ENCODE data around the gene CHAD. TPM values are rescaled to one million over a fixed set of nuclear protein-coding genes. Genes with fewer than 3 reads are reported as not detected.

Gene CHAD
- total RNA-seq, 1 experiment from 2014 or later: not detected

DNA sequence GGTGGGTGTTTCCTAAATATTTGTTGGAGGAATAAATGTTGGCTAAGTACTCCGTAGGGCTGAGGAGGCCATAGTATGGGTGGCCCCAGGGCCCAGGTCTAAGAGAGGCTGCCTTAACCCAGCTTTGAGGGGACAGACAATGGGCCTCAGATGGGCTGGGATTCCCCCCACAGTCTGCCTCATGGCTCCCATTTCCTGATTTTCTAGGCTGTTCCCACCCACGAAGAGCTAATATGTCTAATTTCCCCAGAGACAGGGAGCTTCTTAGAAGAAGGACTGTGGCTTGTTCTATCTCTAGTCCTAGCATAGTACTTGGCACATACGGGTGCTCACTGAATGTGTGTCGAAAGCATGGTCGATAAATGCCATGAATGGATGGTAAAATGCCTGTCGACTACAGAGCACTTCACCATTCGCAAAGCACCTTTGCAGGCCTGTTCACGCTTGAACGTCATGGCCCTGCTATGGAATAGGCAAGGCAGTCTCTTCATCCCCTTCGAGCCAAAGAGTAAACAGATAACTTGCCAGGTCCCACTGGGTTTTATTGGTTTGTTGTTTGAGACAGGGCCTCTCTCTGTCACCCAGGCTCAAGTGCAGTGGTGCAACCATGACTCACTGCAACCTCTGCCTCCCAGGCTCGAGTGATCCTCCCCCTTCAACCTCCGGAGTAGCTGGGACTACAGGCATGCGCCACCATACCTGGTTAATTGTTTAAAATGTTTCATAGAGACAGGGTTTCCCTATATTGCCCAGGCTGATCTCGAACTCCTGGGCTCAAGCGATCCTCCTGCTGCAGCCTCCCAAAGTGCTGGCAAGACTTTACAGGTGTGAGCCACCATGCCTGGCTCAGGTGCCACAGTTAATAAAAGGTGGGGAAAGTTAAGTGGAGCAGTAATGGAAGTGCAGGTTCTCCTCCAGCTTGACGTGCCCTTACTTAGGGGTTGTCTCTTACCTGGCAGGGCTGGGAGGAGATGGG is 9.7 kb downstream of the CHAD start:
- peak; percentile 72 for DNase-seq (ENCODE audit: low read depth)

DNA sequence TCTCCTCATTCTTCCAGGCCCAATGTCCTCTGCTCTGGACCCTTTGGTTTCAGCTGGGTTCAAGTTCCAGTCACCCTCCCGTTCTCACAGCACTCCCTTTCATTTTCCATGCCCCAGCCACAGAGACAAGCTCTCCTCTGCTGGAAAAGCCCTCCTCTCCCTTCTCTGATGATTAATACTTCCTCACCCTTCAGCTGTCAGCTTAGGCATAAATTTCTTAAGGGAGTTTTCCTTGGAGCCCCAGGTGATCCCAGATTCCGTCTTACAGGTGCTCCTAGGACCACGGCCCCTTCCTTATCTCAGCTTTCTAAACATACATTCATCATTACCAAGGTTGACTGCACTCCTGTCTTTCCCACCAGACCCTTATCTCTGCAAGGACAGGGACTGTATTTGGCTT is 10.4 kb downstream of the CHAD start:
- peak; percentile 21 for DNase-seq (ENCODE audit: low read depth)

DNA sequence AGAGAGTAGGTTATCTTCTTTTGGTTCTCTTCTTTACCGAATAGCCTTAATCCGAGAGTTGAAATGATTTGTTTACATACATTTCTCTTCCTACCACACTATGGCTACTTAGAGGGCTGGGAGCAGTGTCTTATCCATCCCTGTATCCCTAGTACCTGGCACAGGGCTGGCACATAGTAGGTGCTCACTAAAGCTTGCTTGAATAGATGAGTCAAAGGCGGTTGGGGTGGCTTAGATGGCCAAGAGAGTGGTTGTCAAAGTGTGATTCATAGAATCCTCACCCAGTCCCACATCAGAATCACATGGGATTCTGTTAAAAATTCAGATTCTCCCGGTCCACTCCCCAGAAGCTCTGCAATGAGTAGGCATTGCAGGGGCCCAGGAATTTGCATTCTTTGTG is 11.1 kb downstream of the CHAD start:
- no peak for DNase-seq (ENCODE audit: low read depth)

DNA sequence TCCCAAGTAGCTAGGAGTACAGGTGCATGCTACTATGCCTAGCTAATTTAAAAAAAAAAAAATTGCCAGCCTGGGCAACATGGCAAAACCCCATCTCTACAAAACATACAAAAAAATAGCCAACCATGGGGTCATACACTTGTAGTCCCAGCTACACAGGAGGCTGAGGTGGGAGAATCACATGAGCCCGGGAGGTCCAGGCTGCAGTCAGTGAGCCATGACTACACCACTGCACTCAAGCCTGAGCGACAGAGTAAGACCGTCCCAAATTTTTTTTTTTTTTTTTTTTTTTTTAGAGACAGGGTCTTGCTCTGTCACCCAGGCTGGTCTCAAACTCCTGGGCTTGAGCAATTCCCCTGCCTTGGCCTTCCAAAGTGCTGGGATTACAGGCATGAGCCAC is 14.8 kb downstream of the CHAD start:
- DNase-seq (ENCODE audit: low read depth): no peak

DNA sequence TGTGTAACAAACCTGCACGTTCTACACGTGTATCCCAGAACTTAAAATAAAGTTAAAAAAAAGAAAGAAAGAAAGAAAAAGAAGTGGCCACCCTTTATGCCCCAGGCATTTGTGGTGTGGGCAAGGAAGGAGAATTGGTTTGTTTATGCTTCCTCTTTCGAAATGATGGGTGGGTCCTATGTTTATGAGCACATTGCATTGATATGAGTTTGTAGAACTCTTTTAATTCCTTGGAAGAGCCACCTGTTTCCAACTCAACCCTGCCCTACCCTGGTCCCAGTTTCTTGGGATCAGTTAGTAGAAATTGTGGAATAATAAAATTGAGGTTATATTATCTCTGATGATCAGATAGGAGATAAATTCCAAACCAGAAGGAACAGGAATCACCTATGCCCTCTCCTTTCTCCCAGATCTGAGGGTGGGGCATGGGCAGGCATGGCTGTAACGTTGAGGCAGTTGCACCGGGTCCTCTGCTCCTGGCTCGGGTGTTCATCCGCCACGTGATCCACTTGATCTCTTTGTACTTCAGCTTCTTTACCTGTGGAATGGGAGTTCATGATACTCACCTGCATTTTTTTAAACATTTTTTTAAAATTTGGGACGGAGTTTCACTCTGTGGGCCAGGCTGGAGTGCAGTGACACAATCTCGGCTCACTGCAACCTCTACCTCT is 15.9 kb downstream of the CHAD start:
- peak; percentile 74 for DNase-seq (ENCODE audit: low read depth)

DNA sequence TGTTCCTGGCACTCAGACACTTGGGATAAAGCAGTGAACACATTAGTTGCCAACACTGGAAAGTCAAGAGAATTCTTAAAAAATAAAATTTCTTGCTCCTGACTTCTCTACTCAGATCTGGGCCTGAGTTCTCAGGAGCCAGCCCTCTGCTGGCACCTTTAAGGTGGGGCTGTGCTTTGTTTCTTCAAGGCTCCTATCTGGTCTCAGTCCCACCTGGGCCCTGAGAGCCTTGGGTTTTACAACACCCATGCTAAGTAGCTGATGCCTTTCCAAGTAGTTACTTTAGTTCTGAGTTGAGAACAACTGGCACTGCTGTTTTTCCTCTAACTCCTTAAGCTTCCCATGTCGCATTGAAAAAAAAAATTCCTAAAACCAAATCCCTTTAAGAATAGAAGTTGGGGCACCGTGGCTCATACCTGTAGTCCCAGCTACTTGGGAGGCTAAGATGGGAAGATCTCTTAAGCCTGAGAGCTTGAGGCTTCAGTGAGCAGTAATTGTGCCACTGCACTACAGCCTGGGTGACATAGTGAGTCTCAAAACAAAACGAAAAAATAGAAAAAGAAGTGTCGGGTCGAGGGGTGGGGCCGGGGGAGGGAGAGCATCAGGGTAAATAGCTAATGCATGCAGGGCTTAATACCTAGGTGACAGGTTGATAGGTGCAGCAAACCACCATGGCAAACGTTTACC is 16.6 kb downstream of the CHAD start:
- DNase-seq (ENCODE audit: low read depth): no peak

DNA sequence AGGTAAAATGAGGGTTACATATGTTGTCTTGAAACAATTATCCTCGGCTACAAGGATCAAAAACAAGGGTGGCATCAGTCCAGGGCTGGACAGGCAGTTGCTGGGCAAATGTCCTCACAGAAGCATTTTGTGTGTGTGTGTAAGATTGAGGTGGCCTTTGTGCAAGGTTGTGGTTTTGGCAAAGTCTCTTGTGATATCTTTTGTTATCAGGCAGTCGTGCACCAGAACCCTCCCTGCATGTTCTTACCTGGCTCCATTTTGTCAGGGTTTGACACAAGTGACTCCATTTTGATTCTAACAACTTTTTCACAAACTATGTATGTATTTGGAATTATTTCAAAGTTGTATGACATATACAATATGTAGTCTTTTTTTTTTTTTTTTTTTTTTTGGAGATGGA is 20.0 kb downstream of the CHAD start:
- no peak for DNase-seq (ENCODE audit: low read depth)

DNA sequence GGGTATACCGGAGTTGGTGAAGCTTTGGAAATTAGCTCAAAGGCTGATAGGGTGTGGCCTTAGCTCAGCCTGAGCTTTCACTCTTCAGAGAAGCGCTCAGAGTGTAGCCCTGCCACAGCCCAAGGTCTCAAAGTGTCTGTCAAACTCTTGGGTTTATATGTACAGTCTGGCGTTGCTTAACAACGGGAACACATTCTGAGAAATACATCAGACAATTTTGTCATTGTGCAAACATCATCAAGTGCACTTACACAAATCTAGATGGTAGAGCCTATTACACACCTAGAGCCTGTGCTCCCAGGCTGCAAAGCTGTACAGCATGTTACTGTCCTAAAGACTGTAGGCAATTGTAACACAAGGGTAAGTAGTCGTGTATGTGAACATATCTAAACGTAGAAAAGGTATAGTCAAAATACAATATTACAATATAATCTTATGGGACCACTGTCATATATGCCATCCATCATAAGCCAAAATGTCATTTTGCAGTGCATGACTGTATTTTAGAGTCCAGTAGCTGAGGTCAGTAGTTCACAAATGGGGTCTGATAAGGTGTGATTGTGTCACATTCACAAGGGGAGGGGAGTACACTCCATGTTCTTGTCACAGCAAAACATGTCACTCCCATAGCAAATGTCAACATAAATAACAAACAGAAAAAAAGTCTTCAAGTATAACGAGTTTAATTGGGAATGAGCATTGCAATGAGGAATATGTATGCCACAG is 20.6 kb downstream of the CHAD start:
- no peak for DNase-seq (ENCODE audit: low read depth)

DNA sequence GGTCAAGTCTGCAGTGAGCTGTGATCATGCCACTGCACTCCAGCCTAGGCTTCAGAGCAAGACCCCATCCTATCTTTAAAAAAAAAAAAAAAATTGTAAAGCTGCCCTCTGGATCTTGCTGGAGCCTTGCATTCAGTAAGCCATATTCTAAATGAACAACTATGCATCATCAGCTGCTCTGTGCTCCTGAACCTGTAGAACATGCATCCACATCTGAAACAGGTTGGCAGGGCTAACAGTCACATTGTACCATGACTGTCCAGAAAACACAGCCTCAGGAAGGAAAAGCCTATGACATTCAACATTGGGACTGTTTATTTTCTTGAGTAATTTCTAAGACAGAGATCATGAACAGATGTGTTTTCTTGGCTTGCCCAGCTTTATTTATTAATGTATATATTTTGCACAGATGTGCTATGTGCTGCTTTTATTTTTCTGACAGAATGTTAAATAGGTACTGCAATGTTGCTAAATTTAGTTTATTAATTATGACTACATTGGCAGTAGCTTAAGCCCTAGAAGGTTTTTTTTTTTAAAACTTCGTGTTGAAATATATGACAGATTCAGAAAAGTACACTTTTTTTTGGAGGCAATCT is 22.9 kb downstream of the CHAD start:
- no peak for DNase-seq (ENCODE audit: low read depth)

DNA sequence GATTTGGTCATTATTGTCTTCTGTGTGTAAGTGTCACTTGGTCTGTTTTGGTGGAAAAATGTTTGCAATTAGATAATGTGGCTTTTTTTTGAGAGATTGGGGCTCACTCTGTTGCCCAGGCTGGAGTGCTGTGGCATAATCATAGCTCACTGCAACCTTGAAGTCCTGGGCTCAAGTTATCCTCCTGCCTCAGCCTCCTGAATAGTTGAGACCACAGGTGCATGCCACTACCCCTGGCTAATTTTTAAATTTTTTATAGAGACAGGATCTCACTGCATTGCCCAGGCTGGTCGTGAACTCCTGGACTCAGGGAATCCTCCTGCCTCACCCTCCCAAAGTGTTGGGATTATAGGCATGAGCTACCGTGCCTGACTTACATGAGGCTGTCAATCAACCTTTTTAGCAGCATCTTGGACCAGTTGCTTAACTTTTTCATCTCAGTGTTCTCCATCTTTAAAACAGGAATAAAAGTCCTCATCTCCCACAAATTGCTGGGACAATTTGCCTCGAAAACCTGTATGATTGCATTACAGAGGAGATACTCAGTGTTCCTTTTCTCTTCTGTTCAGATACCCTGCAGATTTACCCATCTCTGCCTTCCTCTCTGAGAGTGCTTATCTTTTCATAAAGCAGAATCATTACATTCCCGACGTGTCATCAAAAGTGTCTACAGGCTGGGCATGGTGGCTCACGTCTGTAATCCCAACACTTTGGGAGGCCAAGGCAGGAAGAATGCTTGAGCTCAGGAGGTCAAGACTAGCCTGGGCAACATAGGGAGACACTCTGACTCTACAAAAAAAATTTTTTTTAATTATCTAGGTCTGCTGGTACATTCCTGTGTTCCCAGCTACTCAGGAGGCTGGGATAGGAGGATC is 23.6 kb downstream of the CHAD start:
- no peak for DNase-seq (ENCODE audit: low read depth)

DNA sequence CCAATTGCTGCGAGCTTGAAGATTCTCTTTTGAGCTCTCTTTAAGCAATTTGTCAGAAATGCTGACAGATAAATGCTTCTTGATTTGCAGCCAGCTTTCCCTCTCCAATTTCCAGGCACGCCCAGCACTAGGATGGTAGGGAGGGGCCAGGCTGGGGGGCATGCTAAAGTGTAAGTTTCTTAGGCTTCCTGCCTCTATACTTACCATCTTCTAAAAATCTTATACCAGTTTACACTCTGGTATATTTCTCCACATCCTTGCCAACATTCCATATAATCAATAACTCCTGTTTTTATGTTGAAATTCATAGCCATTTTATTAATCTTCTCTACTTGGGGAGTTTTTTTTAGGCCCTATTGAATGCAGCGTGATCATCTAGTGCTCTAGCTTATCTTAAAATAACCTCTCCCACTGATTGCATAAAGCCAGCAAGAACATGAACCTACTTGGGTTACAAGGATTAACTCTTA is 25.1 kb downstream of the CHAD start:
- no peak for DNase-seq (ENCODE audit: low read depth)

DNA sequence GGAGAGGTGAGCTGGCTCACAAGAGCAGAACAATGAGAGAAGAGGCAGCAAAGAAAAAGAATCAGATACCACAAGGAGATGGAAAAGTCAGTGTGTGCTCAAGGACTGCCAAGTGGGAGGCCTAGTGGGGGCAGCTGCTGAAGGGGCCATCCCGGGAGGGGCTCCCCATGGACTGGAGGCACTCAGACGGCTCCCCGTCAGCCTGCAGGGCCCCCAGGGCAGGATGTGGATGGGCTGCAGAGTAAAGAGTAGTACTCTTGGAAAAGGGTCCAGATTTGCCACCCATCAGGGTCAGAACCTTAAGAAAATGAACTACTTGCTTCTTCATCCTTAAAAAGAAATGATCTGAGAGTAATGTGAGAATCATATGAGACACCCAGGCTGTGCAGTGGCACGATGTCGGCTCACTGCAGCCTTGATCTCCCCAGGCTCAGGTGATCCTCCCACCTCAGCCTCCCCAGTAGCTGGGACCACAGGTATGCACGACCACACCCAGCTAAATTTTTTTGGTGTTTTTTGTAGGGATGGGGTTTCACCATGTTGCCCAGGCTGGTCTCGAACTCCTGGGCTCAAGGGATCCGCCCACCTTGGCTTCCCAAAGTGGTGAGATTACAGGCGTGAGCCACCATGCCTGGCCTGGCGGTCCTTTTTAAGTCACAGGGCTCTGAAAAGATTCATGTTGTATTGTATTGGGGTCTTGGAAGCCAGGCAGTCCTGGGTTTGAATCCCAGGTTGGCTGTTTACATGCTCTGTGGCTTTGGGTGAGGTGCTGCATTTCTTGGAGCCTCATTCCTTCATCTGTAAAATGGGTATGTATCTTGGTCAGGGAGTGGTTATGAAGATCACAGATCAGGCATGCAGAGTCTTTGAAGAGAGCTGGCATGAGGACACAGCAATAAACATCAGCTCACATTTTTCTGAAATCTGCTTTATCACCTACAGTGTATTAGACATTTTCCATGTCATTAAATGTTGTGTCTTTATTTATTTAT is 27.5 kb downstream of the CHAD start:
- no peak for DNase-seq (ENCODE audit: low read depth)

DNA sequence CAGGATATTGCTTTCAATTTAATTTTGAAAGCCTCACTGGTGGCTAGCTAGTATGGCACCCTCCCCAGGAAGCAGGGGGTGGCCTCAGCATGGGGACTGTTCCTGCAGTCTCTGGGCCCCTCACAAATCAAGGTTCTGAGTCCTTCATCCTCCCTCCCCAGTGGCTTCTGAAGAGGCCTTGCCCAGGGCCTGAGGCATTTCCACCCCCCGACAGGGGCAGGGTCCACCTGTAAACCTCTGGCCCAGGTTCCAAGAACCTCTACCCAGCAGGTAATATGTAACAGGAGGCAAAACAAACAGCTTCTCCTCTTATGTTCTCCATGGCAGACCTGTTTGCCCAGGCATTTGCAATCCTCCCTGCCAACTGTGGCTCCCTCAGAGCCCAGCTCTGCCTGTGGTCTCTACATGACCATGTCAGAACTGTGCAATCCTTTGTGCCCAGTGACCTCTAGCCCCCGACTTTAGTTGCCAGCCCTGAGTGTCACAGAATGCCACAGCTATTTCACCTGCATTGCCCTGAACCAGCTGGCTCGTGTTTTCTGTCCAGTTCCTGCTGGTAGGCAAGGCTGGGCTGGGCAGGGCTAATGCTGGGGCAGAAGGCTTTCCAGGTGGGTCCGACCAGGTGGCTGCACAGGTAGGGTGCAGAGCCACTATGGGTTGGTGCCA is 28.4 kb downstream of the CHAD start:
- DNase-seq (ENCODE audit: low read depth): no peak

DNA sequence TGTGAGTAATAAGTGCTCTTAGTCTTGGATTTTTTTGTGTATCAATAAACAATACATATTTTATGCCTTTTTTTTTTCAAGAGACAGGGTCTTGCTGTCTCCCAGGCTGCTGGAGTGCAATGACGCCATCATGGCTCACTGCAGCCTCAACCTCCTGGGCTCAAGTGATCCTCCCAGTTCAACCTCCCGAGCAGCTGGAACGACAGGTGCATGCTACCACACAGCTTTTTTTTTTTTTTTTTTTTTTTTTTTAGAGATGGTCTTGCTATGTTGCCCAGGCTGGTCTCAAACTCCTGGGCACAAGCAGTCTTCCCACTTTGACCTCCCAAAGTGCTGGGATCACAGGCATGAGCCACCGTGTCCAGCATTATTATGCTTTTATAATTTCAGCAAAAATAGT is 29.7 kb downstream of the CHAD start:
- no peak for DNase-seq (ENCODE audit: low read depth)

DNA sequence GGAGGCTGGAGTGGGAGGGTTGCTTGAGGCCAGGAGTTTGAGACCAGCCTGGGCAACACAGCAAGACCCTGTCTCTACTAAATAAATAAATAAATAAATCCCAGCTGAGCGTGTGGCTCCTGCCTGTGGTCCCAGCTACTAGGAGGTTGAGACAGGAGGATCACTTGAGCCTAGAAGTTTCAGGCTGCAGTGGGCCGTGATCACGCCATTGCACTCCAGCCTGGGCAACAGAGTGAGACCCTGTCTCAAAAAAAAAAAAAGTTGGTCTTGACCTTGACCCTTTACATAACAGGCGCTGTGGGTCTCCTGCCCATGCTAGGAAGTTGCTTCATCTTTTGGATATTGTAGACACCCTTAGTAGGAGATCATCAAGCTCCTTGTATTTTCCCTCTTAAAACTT is 31.3 kb downstream of the CHAD start:
- DNase-seq (ENCODE audit: low read depth): no peak

DNA sequence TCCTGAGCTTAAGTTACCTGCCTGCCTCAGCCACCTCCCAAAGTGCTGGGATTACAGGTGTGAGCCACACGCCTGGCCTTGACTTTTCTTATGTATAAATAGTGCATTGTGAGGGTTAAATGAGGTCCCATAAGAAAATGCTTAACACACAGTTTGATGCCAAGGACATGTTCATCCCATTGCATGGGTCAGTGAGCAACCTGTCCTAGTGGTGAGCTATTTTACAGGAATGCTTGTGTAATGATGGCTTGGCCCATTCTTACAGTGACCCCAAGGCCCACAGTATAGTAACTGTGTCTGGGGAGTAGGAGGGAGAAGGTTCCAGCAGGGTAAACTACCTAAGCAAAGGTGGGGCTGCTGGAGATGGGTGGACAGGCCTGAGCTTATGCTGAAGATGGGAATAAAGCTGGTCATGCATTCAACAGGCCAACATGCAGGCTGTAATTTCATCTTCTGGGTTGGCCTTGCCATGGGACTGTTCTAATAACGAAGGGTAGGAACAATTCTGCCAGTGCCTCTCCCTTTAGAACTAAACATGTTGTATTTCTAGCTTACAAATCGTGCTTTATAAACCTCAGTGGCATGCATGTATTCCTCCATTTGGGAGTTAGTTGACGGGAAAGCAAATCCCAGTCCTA is 36.4 kb downstream of the CHAD start:
- peak; percentile 20 for DNase-seq (ENCODE audit: low read depth)

DNA sequence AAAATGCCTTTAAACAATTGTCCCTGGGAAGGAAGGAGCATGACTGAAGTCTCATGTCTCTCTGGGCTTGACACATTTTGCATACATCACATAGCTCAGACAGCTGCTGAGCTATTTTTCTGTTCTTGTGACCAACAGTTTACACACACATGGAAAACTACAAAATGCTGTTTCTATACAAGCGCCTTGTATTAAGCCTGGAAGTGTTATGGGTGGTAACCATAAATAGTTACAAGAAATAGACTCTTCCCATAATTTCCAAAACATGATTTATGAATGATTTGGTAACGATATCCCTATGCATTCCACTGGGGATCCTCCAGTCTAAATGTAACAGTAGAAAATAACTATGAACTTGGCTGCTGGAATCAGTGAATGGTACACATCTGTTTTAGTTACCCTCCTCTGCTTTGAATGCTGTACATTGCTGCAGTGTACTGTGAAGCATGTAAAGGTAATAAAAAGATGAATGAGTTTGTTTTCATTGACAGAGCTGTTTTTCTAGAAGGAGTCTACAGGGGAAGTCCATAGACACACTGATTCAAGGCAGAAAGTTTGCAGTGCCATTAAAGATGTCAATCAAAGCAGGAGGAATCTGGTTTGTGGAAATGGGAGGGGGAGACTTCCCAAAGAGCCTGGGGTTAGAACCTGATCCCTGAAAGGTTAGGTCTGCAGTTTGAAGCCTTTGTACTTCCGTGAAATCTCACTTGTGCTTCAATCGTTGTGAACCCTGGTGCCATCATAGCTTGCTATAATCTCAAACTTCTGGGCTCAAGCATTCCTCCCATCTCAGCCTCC is 37.7 kb downstream of the CHAD start:
- no peak for DNase-seq (ENCODE audit: low read depth)
